C1 segment of cervical spinal cord (tissue), 14 donors: ENCODE data around the gene CDH4.
"Not testable (repeated sequence)": the region's sequence is repeated elsewhere in the genome, so short reads cannot be mapped to it uniquely, and the experiment has no call there.

Experiments used
- DNase-seq, 14 donors: peaks; one replicate each; lab custom pipeline; 2025; lab: John Stamatoyannopoulos, UW

The CDH4 gene

GRCh38 chr20:61253640-61254511 lies 1.8 kb downstream of the CDH4 start:
- DNase-seq: peak in 2 of 14 donors; percentile 6 to 16

DNA sequence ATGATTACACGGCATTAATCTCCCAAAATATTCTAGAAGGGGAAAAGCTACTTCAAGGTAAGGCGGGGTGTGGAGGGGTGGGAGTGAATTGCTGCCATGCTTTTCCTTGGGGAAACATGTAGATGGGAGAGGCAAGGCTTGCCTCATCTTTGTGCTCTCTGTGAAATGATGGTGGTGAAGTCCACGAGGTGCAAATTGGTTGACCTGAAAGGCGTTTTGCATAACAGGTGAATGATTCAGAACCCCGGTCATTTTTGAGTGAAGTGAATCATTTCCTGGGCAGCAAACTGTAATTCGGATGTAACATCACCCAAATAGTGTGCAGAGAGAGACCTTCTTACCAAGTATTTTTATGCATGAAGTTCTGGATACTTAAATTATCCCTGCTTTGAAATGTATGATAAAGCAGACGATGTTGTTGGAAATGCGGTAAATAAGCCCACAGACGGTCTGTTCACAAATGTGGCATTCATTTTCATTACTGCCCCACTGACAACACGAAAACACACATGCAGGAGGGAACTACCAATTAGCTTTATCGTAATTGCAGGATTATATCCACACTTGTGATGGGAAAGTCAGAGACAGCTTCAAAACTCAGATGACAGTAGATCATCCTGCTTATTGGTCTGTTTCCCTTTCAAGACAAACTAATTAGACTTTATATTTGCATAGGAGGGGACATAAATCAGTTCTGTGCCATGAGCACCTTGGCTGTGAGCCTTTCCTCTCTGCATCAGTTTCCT lies 3.0 kb downstream of the CDH4 start:
- no peak for DNase-seq

DNA sequence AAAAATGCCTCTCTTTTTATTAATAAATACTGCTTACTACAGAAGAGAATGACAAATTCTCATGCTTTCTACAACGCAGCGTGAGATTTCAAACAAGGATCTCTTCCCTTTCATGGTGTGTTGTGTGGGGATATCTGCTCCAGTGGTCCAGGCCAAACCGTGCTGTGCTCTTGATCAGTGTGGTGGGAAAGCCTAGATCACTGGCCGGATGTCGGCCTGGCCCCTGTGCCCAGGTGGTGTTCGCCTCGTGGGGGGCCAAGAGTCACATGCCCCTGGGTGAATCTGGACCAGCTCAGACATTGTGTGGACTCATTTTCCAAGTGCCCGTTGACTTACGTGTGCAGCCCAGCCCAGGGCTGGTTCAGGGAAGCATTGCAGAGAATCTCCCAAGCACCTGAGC lies 4.3 kb downstream of the CDH4 start:
- DNase-seq: no peak

DNA sequence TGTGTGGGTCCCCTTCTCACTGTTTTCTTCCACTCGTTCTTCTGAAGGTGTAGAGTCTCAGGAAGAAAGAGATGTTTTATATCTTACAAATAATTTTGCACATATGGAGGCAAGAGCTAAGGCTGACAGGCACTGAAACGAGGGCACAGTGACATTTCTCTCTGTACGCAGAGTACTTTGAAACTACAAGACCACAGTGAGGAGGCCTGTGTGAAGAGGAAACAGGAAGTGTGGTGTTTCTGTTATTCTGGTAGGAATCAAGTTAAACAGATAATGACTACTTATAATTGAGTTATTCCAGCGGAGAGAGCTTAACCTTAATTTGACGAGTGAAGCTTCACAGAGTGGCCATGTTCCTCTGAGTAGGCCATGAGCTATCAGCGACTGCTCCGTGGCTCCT lies 4.8 kb downstream of the CDH4 start:
- no peak for DNase-seq

DNA sequence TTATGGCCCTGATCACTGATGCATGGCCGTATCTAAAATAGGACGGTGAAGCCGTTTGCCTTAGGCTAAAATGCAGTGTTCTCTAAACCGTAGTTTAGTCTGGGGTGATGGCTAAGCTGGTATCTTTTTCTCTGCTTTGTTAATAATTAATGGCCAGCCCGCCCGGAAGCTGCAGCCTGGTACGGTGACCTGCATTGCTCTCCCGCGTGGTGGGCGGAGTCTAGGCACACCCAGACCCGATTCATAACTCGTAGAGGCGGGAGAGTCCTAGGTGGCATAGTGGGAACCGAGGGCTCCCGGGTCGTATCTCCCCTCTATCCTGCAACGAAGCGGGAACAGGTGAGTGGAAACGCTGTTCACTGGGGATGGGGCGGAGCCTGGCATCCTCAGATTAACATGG lies 5.5 kb downstream of the CDH4 start:
- DNase-seq: no peak

DNA sequence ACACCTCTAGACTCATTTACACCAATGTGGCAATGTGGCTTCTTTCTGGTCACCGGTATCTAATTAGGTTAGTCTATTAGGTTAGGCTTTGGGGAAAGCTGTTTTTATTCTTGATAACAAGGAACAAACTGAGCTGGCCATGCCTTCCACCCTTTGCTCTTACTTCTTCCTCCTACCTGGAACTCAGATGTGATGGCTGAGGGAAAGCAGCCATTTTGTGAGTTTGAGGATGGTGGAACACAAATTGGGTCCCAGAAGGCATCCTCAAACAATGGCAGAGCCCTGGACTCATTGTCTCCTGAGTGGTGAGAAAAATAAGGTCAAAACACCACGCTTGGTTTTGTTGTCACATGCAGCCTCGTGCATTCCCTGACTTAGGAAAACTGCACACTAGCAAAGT lies 7.7 kb downstream of the CDH4 start:
- DNase-seq: no peak

- DNase-seq: no peak
These were observed 8.8 kb downstream of the CDH4 start for GRCh38 chr20:61260905-61261304.

GRCh38 chr20:61262036-61262435 lies 10.0 kb downstream of the CDH4 start:
- no peak for DNase-seq

GRCh38 chr20:61262514-61262913 lies 10.5 kb downstream of the CDH4 start:
- no peak for DNase-seq

DNA sequence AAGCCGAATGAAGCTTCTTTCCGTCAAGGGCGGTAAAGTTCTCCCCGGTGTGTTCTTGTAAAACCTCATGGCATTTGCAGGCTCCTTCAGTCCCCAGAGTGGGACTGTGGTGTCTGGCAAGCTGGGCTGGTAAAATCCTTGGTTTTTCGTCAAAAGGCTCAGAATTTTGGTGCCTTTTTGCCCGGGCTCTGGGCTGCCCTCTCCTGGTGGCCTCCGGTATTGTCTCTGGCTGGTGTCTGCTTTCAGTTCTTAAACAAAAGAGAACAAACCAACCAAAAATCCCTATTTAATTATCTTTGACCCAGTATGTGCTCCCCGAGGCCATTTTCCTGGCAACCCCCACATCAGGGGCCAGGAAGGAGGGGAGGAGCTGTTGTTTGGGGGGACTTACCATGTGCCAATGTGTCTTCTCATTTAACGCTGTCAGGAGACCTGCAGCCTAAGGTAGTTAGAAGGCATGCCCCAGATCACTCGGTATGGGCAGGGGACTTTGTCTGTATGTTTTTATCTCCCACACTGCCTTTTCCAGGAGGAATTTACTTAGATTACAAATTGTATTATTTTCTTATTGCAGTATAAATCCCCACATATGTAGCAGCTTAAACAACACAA lies 11.1 kb downstream of the CDH4 start:
- peak in 4 of 14 donors; percentile 9 to 32 (median 18) for DNase-seq

GRCh38 chr20:61263938-61264337 lies 11.9 kb downstream of the CDH4 start:
- DNase-seq: no peak

DNA sequence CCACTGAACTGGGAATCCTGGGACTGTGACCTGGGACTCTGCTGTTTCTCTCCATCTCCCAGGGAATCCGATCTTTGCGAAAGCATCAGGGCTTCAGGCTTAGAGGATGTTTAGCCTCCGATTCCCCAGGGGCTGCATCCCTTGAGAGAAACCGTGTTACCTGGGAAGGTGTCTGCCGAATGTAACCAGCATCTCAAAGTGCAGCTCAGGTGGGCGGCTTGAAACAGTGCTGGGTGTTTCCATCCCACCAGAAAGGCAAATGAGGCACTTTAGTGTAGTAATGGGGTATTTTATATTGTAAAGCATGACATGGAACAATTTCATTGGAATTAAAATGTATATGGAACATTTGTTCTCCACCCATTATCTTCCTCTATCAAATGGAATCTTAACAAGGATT lies 15.2 kb downstream of the CDH4 start:
- no peak for DNase-seq

- DNase-seq: no peak
These were observed 16.0 kb downstream of the CDH4 start for GRCh38 chr20:61268024-61268423.

- peak in 12 of 14 donors; percentile 6 to 74 (median 56) for DNase-seq
These were observed 19.5 kb downstream of the CDH4 start for GRCh38 chr20:61271312-61272231.

GRCh38 chr20:61273024-61273423 lies 21.0 kb downstream of the CDH4 start:
- DNase-seq: not testable (repeated sequence)

GRCh38 chr20:61273666-61274065 lies 21.6 kb downstream of the CDH4 start:
- DNase-seq: not testable (repeated sequence)

GRCh38 chr20:61274326-61274725 lies 22.3 kb downstream of the CDH4 start:
- DNase-seq: no peak

GRCh38 chr20:61278296-61278695 lies 26.2 kb downstream of the CDH4 start:
- DNase-seq: no peak

- DNase-seq: no peak
These were observed 27.6 kb downstream of the CDH4 start for GRCh38 chr20:61279621-61280150.

- no peak for DNase-seq
These were observed 28.3 kb downstream of the CDH4 start for GRCh38 chr20:61280217-61280980.
